ENCODE results near the gene SMURF2. TPM values are rescaled to one million over a fixed set of nuclear protein-coding genes. Genes with fewer than 3 reads are reported as not detected.

Gene SMURF2
- total and polyA plus RNA-seq, 9 of the 15 experiments (the other 6 are each of a cell fraction or from before 2014, with no cell fraction given): 3.8 to 22.0 (median 14.8) TPM

GRCh38 chr17:64707050-64707591 is 45.0 kb upstream of the SMURF2 start (continued):
- TF ChIP-seq CTBP1 (IDR thresholded peaks at IDR 0.05; ENCODE audit: borderline replicate concordance): peak; percentile 68; the same call in 1 of the 2 replicates
- TF ChIP-seq ZNF696 (CRISPR knock-in tag; conservative IDR thresholded peaks at IDR 0.05): no peak

DNA sequence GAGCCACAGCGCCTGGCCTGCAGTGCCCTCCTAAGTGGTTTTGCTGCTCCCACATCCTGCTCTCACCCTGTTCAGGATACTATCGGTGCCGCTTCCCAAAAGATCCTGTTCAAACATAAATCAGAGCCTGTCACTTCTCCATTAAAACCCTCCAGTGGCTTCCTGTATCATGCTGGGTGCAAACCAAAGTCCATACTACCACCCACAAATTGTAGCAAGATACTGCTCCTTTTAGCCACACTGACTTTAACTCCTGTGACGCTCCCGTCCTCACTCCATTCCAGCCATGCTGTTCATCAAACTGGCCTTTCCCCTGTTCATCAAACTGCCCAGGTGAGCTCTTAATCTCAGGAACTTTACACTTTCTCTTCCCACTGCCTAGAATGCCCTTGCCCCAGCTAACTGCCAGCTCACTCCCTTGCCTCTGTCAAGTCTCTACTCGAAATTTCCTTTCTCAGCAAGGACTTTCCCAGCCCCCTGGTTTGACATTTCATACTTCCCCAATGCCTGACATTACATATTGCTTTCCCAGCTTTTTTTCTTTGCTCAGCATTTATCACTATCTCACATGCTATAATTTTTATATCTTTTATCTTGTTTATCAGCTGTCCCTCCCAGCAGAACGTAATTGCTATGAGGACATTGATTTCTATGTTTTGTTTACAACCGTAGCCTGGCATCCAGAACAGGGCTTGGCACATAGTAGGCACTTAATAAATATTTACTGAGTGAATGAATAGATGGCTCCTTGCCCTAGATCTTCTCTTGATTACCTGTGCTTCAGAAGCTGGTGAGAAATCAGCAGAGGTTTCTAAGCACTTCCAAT is 44.3 kb upstream of the SMURF2 start:
- Histone ChIP-seq H3K79me2 (ENCODE audit: control insufficient read depth, insufficient read depth, low read length) (no peaks in the 10 kb centered on the region), H3K9ac (ENCODE audit: insufficient read depth in 1 of 2, low read depth in 2 of 2, low read length in 2 of 2) (no peak overlapping the region), H2AFZ (ENCODE audit: low read depth, low read length) (no peak overlapping the region), H3K4me3 (no peak overlapping the region), H3K9me3 (replicated peaks; ENCODE audit: control insufficient read depth, insufficient read depth, low read depth, low read length) (no peaks in the 10 kb centered on the region), H3K27ac (ENCODE audit: extremely low read depth, low read depth, low read length) (no peak overlapping the region), H4K20me1 (replicated peaks; ENCODE audit: control insufficient read depth, insufficient read depth, low read length) (no peaks in the 10 kb centered on the region), H3K9me1 (ENCODE audit: control insufficient read depth, insufficient read depth, low read length) (no peaks in the 10 kb centered on the region), H3K4me1 (replicated peaks in 1 of 2; ENCODE audit: control insufficient read depth in 2 of 2, insufficient read depth in 2 of 2, low read length in 2 of 2) (peaks cover 8 to 15% of the 10 kb centered on the region in 2 experiments; a peak in 4 of 5 replicates), H3K36me3 (ENCODE audit: control insufficient read depth, insufficient read depth, low read length) (no peaks in the 10 kb centered on the region), H3K4me2 (ENCODE audit: insufficient read depth, low read length) (no peak overlapping the region), H3K27me3 (ENCODE audit: control insufficient read depth in 2 of 2, insufficient read depth in 2 of 2, low read length in 2 of 2) (peaks cover 0 to 6% of the 10 kb centered on the region in 2 experiments; a peak in 2 of 5 replicates)
- intact Hi-C loops (cut with micrococcal nuclease) (no loop called here), in situ Hi-C loops (cut with MboI) (no loop called here)
- DNase-seq (ENCODE audit: extremely low read depth in 1 of 4, low spot score in 3 of 4): no peak
- 8% methylated on average over 8 of the region's 8 CpGs for whole genome bisulfite sequencing (ENCODE audit: insufficient coverage, low coverage, missing lambda C conversion rate)
- POLR2A ChIA-PET: interaction anchor here (1.1 kb wide), 1 partner anchor 18 kb away, joined by 3 read pairs; no protein-coding TSS in a partner anchor
- ATAC-seq: no peak
- BruUV-seq (replicated peaks): no TSS peak
- FAIRE-seq: no peak
- CTCF ChIA-PET (ENCODE audit: low intra/inter-chr PET ratio): no interaction called here
- no peak for TF ChIP-seq CREB1 (IDR thresholded peaks at IDR 0.05)
- no peak for TF ChIP-seq CREB1 (CRISPR knock-in tag; IDR thresholded peaks at IDR 0.05)
- TF ChIP-seq, protein P1, sequence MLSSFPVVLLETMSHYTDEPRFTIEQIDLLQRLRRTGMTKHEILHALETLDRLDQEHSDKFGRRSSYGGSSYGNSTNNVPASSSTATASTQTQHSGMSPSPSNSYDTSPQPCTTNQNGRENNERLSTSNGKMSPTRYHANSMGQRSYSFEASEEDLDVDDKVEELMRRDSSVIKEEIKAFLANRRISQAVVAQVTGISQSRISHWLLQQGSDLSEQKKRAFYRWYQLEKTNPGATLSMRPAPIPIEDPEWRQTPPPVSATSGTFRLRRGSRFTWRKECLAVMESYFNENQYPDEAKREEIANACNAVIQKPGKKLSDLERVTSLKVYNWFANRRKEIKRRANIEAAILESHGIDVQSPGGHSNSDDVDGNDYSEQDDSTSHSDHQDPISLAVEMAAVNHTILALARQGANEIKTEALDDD (IDR thresholded peaks at IDR 0.05): no peak
- no peak for TF ChIP-seq TRIM28 (IDR thresholded peaks at IDR 0.05)
- TF ChIP-seq ZKSCAN1 (IDR thresholded peaks at IDR 0.05; ENCODE audit: low read depth, low read length): peak; percentile 41; the same call in 1 of the 2 replicates
- no peak for TF ChIP-seq EHMT2 (IDR thresholded peaks at IDR 0.05)
- no peak for TF ChIP-seq IRF1 (CRISPR knock-in tag; IDR thresholded peaks at IDR 0.05; ENCODE audit: borderline replicate concordance)
- TF ChIP-seq, protein P2, sequence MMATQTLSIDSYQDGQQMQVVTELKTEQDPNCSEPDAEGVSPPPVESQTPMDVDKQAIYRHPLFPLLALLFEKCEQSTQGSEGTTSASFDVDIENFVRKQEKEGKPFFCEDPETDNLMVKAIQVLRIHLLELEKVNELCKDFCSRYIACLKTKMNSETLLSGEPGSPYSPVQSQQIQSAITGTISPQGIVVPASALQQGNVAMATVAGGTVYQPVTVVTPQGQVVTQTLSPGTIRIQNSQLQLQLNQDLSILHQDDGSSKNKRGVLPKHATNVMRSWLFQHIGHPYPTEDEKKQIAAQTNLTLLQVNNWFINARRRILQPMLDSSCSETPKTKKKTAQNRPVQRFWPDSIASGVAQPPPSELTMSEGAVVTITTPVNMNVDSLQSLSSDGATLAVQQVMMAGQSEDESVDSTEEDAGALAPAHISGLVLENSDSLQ (IDR thresholded peaks at IDR 0.05): peak; percentile 38; the same call in 1 of the 2 replicates
- peak; percentile 22 for TF ChIP-seq MEIS2 (IDR thresholded peaks at IDR 0.05; ENCODE audit: partially characterized antibody)
- no peak for TF ChIP-seq PBX2 (CRISPR knock-in tag; IDR thresholded peaks at IDR 0.05; ENCODE audit: low read depth)
- 0 out of 2 replicates have a peak, but pooled peaks have one; percentile 13 for TF ChIP-seq PBX2 (tag; conservative IDR thresholded peaks at IDR 0.05; ENCODE audit: low read depth)
- no peak for TF ChIP-seq SRSF3 (IDR thresholded peaks at IDR 0.05; ENCODE audit: insufficient read depth, low read length)
- TF ChIP-seq CBX5 (IDR thresholded peaks at IDR 0.05; ENCODE audit: borderline replicate concordance, low read depth): no peak

All from K562 (cell line).